Esophagus squamous epithelium (tissue), 5 donors: ENCODE measurements around the gene FAM185A. TPM values are rescaled to one million over a fixed set of nuclear protein-coding genes. Genes with fewer than 3 reads are reported as not detected.

ENCODE experiments used
- DNase-seq: peaks from one replicate; lab custom pipeline; 2025; lab: John Stamatoyannopoulos, UW
- H3K27ac ChIP-seq, 4 donors: fragments of 200-600 bp; sonication (generic); one replicate each; pipeline ENCODE4 v1.5.1; 2016 to 2019; ENCODE audit warnings: mild to moderate bottlenecking in 1 of 4
- H3K27me3 ChIP-seq, 4 donors: fragments of 200-600 bp; sonication (generic); 1 replicate in 3 of 4; 2 replicates in 1 of 4; pipeline versions ENCODE4 v1.5.1 to v1.6.0; 2017 to 2021; ENCODE audit warnings: antibody characterized with exemption in 1 of 4
- H3K36me3 ChIP-seq, 3 donors: fragments of 200-600 bp; sonication (generic); one replicate each; pipeline ENCODE4 v1.5.1; 2016 to 2019
- H3K4me1 ChIP-seq, 3 donors: fragments of 200-600 bp; sonication (generic); one replicate each; pipeline ENCODE4 v1.5.1; 2017 to 2019
- H3K4me3 ChIP-seq, 4 donors: fragments of 200-600 bp; sonication (generic); 1 replicate in 3 of 4; 2 replicates in 1 of 4; pipeline ENCODE4 v1.5.1; 2016 to 2019; ENCODE audit warnings: mild to moderate bottlenecking in 2 of 4, moderate library complexity in 1 of 4
- H3K9me3 ChIP-seq, 3 donors: fragments of 200-600 bp; sonication (generic); one replicate each; pipeline ENCODE4 v1.5.1; 2016 to 2019
- POLR2A ChIP-seq, 4 donors: fragments of 450-650 bp; IDR thresholded peaks; one replicate each; pipeline ENCODE4 v1.6.1; 2017; ENCODE audit warnings: antibody characterized with exemption in 4 of 4, mild to moderate bottlenecking in 4 of 4, moderate library complexity in 3 of 4
- WGBS, 2 donors: methylation state at CpG; one replicate each; pipeline ENCODE4 v1.1.5; 2018; 5-methylcytosine and 5-hydroxymethylcytosine counted together
- intact Hi-C: fragments of 100-400 bp; cut with DNase I; formaldehyde crosslinking; loops from one replicate; pipeline ENCODE4 v1.15.0; 2022
- total RNA-seq, 4 donors: library from RNA; depleted of rRNA; stranded (reverse); fragments of >200 nt; gene quantifications; one replicate each; pipeline ENCODE4 v1.1.0, GENCODE V29; 2016
- TF ChIP-seq, protein P1 (sequence below), 6 experiments: fragments of 450-650 bp in 4 of 6; fragments of 200-600 bp in 2 of 6; sonication (generic) in 2 of 6; IDR thresholded peaks; one replicate each; pipeline ENCODE4 v1.5.1; 2016 to 2019; ENCODE audit warnings: antibody characterized with exemption in 6 of 6, mild to moderate bottlenecking in 4 of 6, moderate library complexity in 4 of 6
- donor health status: DM: yes; HTN: yes; CAD: no.

The FAM185A gene
- total RNA-seq, 4 donors from 2014 or later: 8.5 to 16.3 (median 11.7) TPM

- intact Hi-C loops: no loop called here
- Histone ChIP-seq H3K4me3 (no peak overlapping the region), H3K27ac (no peak overlapping the region), H3K36me3 (peaks cover 0 to 37% (median 0%) of the 10 kb centered on the region in 3 donors), H3K27me3 (no peaks in the 10 kb centered on the region), H3K9me3 (no peaks in the 10 kb centered on the region), H3K4me1 (peaks cover 0 to 10% (median 0%) of the 10 kb centered on the region in 3 donors)
- WGBS, 2 donors: 64 to 67% methylated on average over 8 of the region's 8 CpGs
- DNase-seq: no peak
- TF ChIP-seq, protein P1, sequence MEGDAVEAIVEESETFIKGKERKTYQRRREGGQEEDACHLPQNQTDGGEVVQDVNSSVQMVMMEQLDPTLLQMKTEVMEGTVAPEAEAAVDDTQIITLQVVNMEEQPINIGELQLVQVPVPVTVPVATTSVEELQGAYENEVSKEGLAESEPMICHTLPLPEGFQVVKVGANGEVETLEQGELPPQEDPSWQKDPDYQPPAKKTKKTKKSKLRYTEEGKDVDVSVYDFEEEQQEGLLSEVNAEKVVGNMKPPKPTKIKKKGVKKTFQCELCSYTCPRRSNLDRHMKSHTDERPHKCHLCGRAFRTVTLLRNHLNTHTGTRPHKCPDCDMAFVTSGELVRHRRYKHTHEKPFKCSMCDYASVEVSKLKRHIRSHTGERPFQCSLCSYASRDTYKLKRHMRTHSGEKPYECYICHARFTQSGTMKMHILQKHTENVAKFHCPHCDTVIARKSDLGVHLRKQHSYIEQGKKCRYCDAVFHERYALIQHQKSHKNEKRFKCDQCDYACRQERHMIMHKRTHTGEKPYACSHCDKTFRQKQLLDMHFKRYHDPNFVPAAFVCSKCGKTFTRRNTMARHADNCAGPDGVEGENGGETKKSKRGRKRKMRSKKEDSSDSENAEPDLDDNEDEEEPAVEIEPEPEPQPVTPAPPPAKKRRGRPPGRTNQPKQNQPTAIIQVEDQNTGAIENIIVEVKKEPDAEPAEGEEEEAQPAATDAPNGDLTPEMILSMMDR (IDR thresholded peaks at IDR 0.05): no peak
- TF ChIP-seq POLR2A (IDR thresholded peaks at IDR 0.05): no peak
Measured at GRCh38 chr7:102811942-102812678, 63.3 kb downstream of the FAM185A start.

DNA sequence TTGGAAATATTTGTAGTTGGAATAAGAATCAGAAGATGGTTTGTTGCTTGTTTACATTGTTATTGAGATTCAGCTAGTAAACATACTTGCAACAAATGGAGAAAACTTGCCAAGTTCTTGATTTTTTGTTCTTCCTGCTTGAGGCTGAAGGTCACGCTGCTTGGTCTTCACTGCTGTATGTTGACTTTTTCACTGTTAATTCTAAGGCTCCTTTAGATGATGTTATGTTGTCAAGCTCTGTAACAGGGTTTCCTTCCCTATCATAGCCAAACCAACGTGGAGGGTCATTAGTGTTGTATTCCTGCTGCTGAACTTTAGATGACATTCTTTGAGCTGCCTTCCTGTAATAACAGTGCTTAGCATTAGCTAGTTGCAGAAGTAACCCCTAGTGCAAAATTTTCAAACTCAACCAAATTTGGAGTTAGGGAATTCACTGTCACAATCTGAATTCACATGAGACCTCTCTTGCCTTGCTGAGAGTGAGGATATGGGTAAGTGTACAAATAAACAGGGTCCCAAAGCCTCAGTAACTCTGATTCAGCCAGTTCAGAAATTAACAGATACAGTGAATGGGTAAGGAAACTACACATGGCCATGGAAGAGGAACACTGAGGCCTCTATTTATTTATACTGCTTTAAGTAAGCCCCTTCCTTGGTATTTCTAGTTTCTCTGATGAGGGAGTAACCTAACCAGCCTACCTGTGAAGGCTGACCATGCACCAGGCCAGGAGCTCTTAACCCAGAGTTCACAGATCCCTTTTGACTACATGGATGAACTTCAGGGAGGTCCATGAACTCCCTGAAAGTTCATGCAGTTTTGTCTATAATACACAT is 64.6 kb downstream of the FAM185A start:
- peaks cover 0 to 10% (median 0%) of the 10 kb centered on the region in 3 donors for H3K4me1 ChIP-seq
- H3K27me3 ChIP-seq: no peaks in the 10 kb centered on the region
- DNase-seq: no peak
- intact Hi-C loops: no loop called here
- no peak for TF ChIP-seq POLR2A (IDR thresholded peaks at IDR 0.05)
- TF ChIP-seq, protein P1 (IDR thresholded peaks at IDR 0.05): no peak
- no peaks in the 10 kb centered on the region for H3K9me3 ChIP-seq
- no peak overlapping the region for H3K27ac ChIP-seq
- no peak overlapping the region for H3K4me3 ChIP-seq
- H3K36me3 ChIP-seq: peaks cover 0 to 29% (median 0%) of the 10 kb centered on the region in 3 donors
- 77 to 87% methylated on average over 2 of the region's 2 CpGs for WGBS, 2 donors

DNA sequence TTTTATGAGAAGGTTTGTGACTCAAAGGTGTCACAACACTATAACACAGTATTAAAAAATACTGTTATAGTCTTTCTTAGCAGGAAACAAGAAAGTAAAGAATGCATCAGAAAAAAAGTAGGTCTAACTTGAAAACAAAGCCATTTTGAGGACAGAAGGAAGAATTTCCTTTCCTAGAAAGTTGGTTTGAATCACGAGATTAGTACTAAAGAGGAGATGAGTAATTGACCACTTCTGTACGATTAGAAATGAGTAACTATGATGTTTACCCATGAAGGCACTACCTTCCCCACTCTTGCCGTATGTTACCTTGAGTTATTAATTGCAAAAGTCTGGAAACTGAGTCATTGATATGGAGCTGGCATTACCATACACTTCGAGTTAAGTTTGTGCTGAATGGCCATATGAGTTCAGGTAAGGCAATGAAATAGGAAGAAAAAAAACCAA is 65.2 kb downstream of the FAM185A start:
- H3K4me1 ChIP-seq: peaks cover 0 to 10% (median 0%) of the 10 kb centered on the region in 3 donors
- H3K4me3 ChIP-seq: no peak overlapping the region
- 33 to 56% methylated on average over 4 of the region's 4 CpGs for WGBS, 2 donors
- no peaks in the 10 kb centered on the region for H3K9me3 ChIP-seq
- DNase-seq: no peak
- H3K36me3 ChIP-seq: peaks cover 0 to 24% (median 0%) of the 10 kb centered on the region in 3 donors
- no peaks in the 10 kb centered on the region for H3K27me3 ChIP-seq
- no peak overlapping the region for H3K27ac ChIP-seq
- TF ChIP-seq, protein P1 (IDR thresholded peaks at IDR 0.05): no peak
- no peak for TF ChIP-seq POLR2A (IDR thresholded peaks at IDR 0.05)
- intact Hi-C loops: no loop called here

- H3K4me3 ChIP-seq: no peak overlapping the region
- no peak for DNase-seq
- TF ChIP-seq, protein P1 (IDR thresholded peaks at IDR 0.05): no peak
- TF ChIP-seq POLR2A (IDR thresholded peaks at IDR 0.05): no peak
- H3K9me3 ChIP-seq: no peaks in the 10 kb centered on the region
- H3K27me3 ChIP-seq: no peaks in the 10 kb centered on the region
- intact Hi-C loops: no loop called here
- 88 to 89% methylated on average over 4 of the region's 4 CpGs for WGBS, 2 donors
- H3K27ac ChIP-seq: no peak overlapping the region
- peaks cover 0 to 32% (median 0%) of the 10 kb centered on the region in 3 donors for H3K36me3 ChIP-seq
- H3K4me1 ChIP-seq: no peaks in the 10 kb centered on the region
Measured at GRCh38 chr7:102817616-102818573, 69.1 kb downstream of the FAM185A start.
